GM23338 (cell line): ENCODE measurements around the gene CASTOR1. TPM values are rescaled to one million over a fixed set of nuclear protein-coding genes. Genes with fewer than 3 reads are reported as not detected.

ENCODE experiments used
- ATAC-seq: fragments of 200-7000 bp; cut with Tn5 transposase; 3 replicates; pipeline ENCODE4 v1.9.1; 2020
- DNase-seq: peaks from one replicate; pipeline ENCODE4 v3.0.0-alpha.2; 2015; ENCODE audit warnings: low spot score
- H2AFZ ChIP-seq: fragments of 200-600 bp; sonication (generic); 2 replicates; pipeline ENCODE4 v1.8.0; 2016; ENCODE audit warnings: antibody characterized with exemption, mild to moderate bottlenecking, moderate library complexity
- H3F3A ChIP-seq: fragments of 200-600 bp; sonication (generic); replicated peaks from 2 replicates; pipeline ENCODE4 v1.8.0; 2017; ENCODE audit warnings: antibody characterized with exemption, mixed run types, low read depth
- H3K27ac ChIP-seq: fragments of 200-600 bp; sonication (generic); 2 replicates; pipeline ENCODE4 v1.6.1; 2016; ENCODE audit warnings: low read depth
- H3K27me3 ChIP-seq: fragments of 200-600 bp; sonication (generic); 2 replicates; pipeline ENCODE4 v1.8.0; 2016; ENCODE audit warnings: mild to moderate bottlenecking, mixed run types, moderate library complexity; ENCODE audit not compliant: insufficient read depth
- H3K36me3 ChIP-seq: fragments of 200-600 bp; sonication (generic); 2 replicates; pipeline ENCODE4 v1.8.0; 2016; ENCODE audit warnings: mild to moderate bottlenecking; ENCODE audit not compliant: insufficient read depth
- H3K4me1 ChIP-seq: fragments of 200-600 bp; sonication (generic); 2 replicates; pipeline ENCODE4 v1.8.0; 2016; ENCODE audit warnings: mild to moderate bottlenecking, moderate library complexity; ENCODE audit not compliant: insufficient read depth
- H3K4me2 ChIP-seq: fragments of 200-600 bp; sonication (generic); 2 replicates; pipeline ENCODE4 v1.7.1; 2017; ENCODE audit warnings: mixed run types
- H3K4me3 ChIP-seq: fragments of 200-600 bp; sonication (generic); 2 replicates; pipeline ENCODE4 v1.6.1; 2016; ENCODE audit warnings: mixed run types
- H3K79me2 ChIP-seq: fragments of 200-600 bp; sonication (generic); replicated peaks from 2 replicates; pipeline ENCODE4 v1.8.0; 2017; ENCODE audit warnings: mild to moderate bottlenecking; ENCODE audit not compliant: insufficient read depth
- H3K9me2 ChIP-seq: fragments of 200-600 bp; sonication (generic); 2 replicates; pipeline ENCODE4 v1.8.0; 2017; ENCODE audit not compliant: insufficient read depth
- H4K20me1 ChIP-seq: fragments of 200-600 bp; sonication (generic); replicated peaks from 2 replicates; pipeline ENCODE4 v1.8.0; 2017; ENCODE audit warnings: mild to moderate bottlenecking; ENCODE audit not compliant: insufficient read depth
- H3K27ac Mint-ChIP-seq: 2 replicates; pipeline ENCODE4 v1.8.0; 2020; ENCODE audit warnings: inconsistent platforms, mild to moderate bottlenecking, moderate library complexity, mixed read lengths
- H3K27me3 Mint-ChIP-seq: 3 replicates; pipeline ENCODE4 v1.8.0; 2022; ENCODE audit warnings: low read depth, mild to moderate bottlenecking, moderate library complexity, mixed read lengths, inconsistent platforms; ENCODE audit not compliant: insufficient read depth, poor library complexity
- H3K36me3 Mint-ChIP-seq: 3 replicates; pipeline ENCODE4 v1.8.0; 2021; ENCODE audit warnings: low read depth, mild to moderate bottlenecking, inconsistent platforms, moderate library complexity, mixed read lengths
- H3K4me1 Mint-ChIP-seq: 3 replicates; pipeline ENCODE4 v1.8.0; 2020; ENCODE audit warnings: mild to moderate bottlenecking, inconsistent platforms, mixed read lengths
- H3K4me3 Mint-ChIP-seq: 3 replicates; pipeline ENCODE4 v1.8.0; 2021; ENCODE audit warnings: moderate library complexity, mild to moderate bottlenecking, inconsistent platforms, mixed read lengths
- H3K9me3 Mint-ChIP-seq: 3 replicates; pipeline ENCODE4 v1.8.0; 2020; ENCODE audit warnings: moderate library complexity, mild to moderate bottlenecking, inconsistent platforms, mixed read lengths
- CREB1 ChIP-seq: fragments of 250-450 bp; sonication (Bioruptor Pico); IDR thresholded peaks from 2 replicates; pipeline ENCODE4 v1.5.0; 2020; ENCODE audit warnings: low read depth, mild to moderate bottlenecking, moderate library complexity
- JUNB ChIP-seq: IDR thresholded peaks from one replicate; pipeline ENCODE4 v1.6.1; 2016; ENCODE audit warnings: antibody characterized with exemption; ENCODE audit not compliant: unreplicated experiment
- NANOG ChIP-seq: IDR thresholded peaks from 2 replicates; pipeline ENCODE4 v1.6.1; 2016; ENCODE audit warnings: antibody characterized with exemption, borderline replicate concordance
- ZNF114 ChIP-seq: fragments of 250-450 bp; sonication (Bioruptor Pico); IDR thresholded peaks from 2 replicates; pipeline ENCODE4 v1.5.0; 2020; ENCODE audit warnings: mild to moderate bottlenecking, moderate library complexity
- ZNF331 ChIP-seq: fragments of 250-450 bp; sonication (Bioruptor Pico); IDR thresholded peaks from 2 replicates; pipeline ENCODE4 v1.5.0; 2020; ENCODE audit warnings: low read depth, mild to moderate bottlenecking, moderate library complexity
- polyA plus RNA-seq: library from polyadenylated mRNA; unstranded; fragments of >200 nt; fragmentation: Nextera tagmentation; extraction: Ambion mirVana; gene quantifications from 2 replicates; pipeline ENCODE4 v1.2.1, GENCODE V29; 2016
- total RNA-seq: library from RNA; depleted of rRNA; stranded (reverse); fragments of >200 nt; shearing (Covaris generic); gene quantifications from 2 replicates; pipeline ENCODE4 v1.2.3, GENCODE V29; 2014
- TF ChIP-seq, protein P1 (sequence below): IDR thresholded peaks from one replicate; pipeline ENCODE4 v1.6.1; 2018; ENCODE audit warnings: antibody characterized with exemption; ENCODE audit not compliant: unreplicated experiment
- TF ChIP-seq, protein P2 (sequence below): IDR thresholded peaks from 2 replicates; pipeline ENCODE4 v1.6.1; 2016; ENCODE audit warnings: antibody characterized with exemption
- TF ChIP-seq, protein P3 (sequence below): fragments of 250-450 bp; sonication (Bioruptor Pico); IDR thresholded peaks from 2 replicates; pipeline ENCODE4 v1.5.0; 2020; ENCODE audit warnings: mild to moderate bottlenecking, moderate library complexity

CASTOR1 gene
- total and polyA plus RNA-seq, 2 experiments from 2014 or later = 11.3 to 23.2 TPM

DNA sequence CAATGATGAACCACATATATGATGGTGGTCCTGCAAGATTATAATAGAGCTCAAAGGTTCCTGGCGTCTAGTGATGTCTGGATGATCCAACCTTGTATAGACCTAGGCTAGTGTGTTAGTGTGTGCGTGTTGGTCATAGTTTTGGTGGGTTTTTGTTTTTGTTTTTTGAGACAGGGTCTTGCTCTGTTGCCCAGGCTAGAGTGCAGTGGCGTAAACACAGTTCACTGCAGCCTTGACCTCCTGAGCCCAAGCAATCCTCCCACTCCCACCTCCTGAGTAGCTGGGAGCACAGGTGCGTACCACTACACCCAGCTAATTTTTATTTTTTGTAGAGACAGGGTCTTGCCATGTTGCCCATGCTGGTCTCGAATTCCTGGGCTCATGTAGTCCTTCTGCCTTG lies 9.4 kb downstream of the CASTOR1 start (continued):
- TF ChIP-seq, protein P1, sequence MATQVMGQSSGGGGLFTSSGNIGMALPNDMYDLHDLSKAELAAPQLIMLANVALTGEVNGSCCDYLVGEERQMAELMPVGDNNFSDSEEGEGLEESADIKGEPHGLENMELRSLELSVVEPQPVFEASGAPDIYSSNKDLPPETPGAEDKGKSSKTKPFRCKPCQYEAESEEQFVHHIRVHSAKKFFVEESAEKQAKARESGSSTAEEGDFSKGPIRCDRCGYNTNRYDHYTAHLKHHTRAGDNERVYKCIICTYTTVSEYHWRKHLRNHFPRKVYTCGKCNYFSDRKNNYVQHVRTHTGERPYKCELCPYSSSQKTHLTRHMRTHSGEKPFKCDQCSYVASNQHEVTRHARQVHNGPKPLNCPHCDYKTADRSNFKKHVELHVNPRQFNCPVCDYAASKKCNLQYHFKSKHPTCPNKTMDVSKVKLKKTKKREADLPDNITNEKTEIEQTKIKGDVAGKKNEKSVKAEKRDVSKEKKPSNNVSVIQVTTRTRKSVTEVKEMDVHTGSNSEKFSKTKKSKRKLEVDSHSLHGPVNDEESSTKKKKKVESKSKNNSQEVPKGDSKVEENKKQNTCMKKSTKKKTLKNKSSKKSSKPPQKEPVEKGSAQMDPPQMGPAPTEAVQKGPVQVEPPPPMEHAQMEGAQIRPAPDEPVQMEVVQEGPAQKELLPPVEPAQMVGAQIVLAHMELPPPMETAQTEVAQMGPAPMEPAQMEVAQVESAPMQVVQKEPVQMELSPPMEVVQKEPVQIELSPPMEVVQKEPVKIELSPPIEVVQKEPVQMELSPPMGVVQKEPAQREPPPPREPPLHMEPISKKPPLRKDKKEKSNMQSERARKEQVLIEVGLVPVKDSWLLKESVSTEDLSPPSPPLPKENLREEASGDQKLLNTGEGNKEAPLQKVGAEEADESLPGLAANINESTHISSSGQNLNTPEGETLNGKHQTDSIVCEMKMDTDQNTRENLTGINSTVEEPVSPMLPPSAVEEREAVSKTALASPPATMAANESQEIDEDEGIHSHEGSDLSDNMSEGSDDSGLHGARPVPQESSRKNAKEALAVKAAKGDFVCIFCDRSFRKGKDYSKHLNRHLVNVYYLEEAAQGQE = no peak

DNA sequence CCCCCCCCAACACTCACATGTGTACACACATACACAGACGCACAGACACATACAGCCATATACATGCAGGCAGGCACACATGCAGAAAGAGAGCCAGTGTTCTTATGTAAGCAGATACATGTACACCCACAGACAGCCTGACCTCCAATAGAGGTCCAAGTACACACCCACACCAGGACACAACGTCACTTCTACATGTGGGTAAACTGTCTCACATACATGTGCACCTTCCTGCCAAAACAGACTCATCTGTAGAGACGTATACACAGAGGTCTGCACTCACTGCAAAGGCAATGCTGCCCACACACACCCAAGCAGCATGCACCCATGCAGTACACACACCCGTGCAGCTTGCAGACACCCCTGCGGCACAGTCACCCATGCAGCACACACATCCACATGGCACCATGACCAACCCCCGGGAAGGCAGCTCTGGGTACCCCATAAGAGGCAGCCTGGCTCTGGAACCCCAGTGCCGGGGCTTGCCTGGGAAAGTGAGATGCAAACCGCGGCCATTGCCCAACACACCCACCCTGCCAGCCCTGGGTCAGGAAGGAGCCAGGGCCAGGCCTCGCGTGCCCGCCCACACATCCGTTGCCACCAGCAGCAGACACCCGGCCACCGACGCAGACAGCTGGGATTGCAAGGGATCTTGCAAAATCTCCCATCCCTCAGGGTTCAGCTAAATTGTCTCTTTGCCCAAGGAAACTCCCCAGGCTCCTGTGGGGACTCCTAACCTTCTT lies 10.1 kb downstream of the CASTOR1 start:
- H3K4me2 ChIP-seq = no peak overlapping the region
- H2AFZ ChIP-seq = no peak overlapping the region
- TF ChIP-seq JUNB = no peak
- TF ChIP-seq, protein P2, sequence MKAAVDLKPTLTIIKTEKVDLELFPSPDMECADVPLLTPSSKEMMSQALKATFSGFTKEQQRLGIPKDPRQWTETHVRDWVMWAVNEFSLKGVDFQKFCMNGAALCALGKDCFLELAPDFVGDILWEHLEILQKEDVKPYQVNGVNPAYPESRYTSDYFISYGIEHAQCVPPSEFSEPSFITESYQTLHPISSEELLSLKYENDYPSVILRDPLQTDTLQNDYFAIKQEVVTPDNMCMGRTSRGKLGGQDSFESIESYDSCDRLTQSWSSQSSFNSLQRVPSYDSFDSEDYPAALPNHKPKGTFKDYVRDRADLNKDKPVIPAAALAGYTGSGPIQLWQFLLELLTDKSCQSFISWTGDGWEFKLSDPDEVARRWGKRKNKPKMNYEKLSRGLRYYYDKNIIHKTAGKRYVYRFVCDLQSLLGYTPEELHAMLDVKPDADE = no peak
- TF ChIP-seq, protein P1 = no peak
- TF ChIP-seq CREB1 (CRISPR knock-in tag) = no peak
- no peak for TF ChIP-seq ZNF114 (CRISPR knock-in tag)
- TF ChIP-seq, protein P3, sequence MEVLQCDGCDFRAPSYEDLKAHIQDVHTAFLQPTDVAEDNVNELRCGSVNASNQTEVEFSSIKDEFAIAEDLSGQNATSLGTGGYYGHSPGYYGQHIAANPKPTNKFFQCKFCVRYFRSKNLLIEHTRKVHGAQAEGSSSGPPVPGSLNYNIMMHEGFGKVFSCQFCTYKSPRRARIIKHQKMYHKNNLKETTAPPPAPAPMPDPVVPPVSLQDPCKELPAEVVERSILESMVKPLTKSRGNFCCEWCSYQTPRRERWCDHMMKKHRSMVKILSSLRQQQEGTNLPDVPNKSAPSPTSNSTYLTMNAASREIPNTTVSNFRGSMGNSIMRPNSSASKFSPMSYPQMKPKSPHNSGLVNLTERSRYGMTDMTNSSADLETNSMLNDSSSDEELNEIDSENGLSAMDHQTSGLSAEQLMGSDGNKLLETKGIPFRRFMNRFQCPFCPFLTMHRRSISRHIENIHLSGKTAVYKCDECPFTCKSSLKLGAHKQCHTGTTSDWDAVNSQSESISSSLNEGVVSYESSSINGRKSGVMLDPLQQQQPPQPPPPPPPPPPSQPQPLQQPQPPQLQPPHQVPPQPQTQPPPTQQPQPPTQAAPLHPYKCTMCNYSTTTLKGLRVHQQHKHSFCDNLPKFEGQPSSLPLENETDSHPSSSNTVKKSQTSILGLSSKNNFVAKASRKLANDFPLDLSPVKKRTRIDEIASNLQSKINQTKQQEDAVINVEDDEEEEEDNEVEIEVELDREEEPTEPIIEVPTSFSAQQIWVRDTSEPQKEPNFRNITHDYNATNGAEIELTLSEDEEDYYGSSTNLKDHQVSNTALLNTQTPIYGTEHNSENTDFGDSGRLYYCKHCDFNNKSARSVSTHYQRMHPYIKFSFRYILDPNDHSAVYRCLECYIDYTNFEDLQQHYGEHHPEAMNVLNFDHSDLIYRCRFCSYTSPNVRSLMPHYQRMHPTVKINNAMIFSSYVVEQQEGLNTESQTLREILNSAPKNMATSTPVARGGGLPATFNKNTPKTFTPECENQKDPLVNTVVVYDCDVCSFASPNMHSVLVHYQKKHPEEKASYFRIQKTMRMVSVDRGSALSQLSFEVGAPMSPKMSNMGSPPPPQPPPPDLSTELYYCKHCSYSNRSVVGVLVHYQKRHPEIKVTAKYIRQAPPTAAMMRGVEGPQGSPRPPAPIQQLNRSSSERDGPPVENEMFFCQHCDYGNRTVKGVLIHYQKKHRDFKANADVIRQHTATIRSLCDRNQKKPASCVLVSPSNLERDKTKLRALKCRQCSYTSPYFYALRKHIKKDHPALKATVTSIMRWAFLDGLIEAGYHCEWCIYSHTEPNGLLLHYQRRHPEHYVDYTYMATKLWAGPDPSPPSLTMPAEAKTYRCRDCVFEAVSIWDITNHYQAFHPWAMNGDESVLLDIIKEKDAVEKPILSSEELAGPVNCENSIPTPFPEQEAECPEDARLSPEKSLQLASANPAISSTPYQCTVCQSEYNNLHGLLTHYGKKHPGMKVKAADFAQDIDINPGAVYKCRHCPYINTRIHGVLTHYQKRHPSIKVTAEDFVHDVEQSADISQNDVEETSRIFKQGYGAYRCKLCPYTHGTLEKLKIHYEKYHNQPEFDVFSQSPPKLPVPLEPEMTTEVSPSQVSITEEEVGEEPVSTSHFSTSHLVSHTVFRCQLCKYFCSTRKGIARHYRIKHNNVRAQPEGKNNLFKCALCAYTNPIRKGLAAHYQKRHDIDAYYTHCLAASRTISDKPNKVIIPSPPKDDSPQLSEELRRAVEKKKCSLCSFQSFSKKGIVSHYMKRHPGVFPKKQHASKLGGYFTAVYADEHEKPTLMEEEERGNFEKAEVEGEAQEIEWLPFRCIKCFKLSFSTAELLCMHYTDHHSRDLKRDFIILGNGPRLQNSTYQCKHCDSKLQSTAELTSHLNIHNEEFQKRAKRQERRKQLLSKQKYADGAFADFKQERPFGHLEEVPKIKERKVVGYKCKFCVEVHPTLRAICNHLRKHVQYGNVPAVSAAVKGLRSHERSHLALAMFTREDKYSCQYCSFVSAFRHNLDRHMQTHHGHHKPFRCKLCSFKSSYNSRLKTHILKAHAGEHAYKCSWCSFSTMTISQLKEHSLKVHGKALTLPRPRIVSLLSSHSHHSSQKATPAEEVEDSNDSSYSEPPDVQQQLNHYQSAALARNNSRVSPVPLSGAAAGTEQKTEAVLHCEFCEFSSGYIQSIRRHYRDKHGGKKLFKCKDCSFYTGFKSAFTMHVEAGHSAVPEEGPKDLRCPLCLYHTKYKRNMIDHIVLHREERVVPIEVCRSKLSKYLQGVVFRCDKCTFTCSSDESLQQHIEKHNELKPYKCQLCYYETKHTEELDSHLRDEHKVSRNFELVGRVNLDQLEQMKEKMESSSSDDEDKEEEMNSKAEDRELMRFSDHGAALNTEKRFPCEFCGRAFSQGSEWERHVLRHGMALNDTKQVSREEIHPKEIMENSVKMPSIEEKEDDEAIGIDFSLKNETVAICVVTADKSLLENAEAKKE (CRISPR knock-in tag) = no peak
- TF ChIP-seq ZNF331 (CRISPR knock-in tag) = no peak
- no peak for TF ChIP-seq NANOG

More for the DNA sequence above, 10.1 kb downstream of the CASTOR1 start:
- no peaks in the 10 kb centered on the region for H3K27me3 ChIP-seq
- H3K27ac ChIP-seq = no peak overlapping the region
- H3K4me1 ChIP-seq = 0 out of 2 replicates have a peak, but pooled peaks cover 4% of the 10 kb centered on the region
- DNase-seq (no peak), ATAC-seq (no peak)
- Mint-ChIP-seq H3K4me1 (peaks cover 9% of the 10 kb centered on the region), H3K36me3 (no peaks in the 10 kb centered on the region), H3K4me3 (no peak overlapping the region), H3K27me3 (peaks cover 20% of the 10 kb centered on the region), H3K9me3 (no peaks in the 10 kb centered on the region), H3K27ac (no peak overlapping the region)
- H3K9me2 ChIP-seq = no peaks in the 10 kb centered on the region
- no peak overlapping the region for H3K4me3 ChIP-seq
- no peaks in the 10 kb centered on the region for H3K36me3 ChIP-seq
- no peaks in the 10 kb centered on the region for H4K20me1 ChIP-seq
- no peaks in the 10 kb centered on the region for H3K79me2 ChIP-seq
- H3F3A ChIP-seq = no peaks in the 10 kb centered on the region
